GM19099 (cell line): ENCODE results near the gene PSMB5.

Experiments used
- POLR2A ChIP-seq: IDR thresholded peaks from 3 replicates; pipeline ENCODE4 v1.6.1; 2011; ENCODE audit warnings: low read depth; ENCODE audit not compliant: insufficient read length; ENCODE audit errors: extremely low read depth

Gene PSMB5

GRCh38 chr14:22981090-22981875, 53.4 kb downstream of the PSMB5 start:
- no peak for TF ChIP-seq POLR2A

DNA sequence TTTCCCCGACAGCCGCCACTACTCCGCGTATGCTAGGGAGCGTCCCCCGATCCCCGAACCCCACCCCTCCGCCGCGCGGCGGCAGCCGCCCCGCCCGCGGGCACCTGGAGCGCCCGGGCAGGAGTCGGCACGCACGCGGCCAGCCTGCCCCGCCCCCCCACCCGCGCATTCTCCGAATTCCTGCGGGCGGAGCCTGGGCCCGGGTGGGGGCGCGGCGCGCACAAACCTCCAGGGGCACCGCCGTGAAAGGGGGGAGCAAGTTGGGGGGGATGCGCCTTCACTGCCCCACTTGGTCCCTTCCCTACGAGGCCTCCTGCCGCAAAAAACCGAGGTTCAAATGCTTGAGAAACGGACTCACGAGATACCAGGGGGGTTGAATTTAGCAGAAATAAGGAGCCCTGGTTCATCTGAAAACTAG, 54.0 kb downstream of the PSMB5 start:
- no peak for TF ChIP-seq POLR2A

- no peak for TF ChIP-seq POLR2A
These were observed 54.8 kb downstream of the PSMB5 start for GRCh38 chr14:22979748-22980392.

- no peak for TF ChIP-seq POLR2A
These were observed 55.6 kb downstream of the PSMB5 start for GRCh38 chr14:22978981-22979671.

DNA sequence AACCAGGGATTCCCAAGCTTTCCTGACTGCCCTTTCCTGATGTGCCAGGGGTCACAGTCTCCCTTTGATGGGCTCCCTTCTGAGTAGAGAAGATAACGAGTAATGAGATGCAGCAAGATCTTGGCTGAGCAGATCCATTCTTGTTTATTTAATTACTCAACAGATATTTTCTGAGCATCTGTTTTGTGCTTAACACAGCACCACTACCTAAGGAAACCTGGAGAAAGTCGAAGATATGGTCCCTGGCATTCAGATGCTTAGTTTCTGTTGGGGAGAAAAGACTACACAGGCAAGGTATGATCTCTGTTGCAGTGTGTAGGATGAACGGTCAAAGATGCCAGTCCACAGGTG, 56.2 kb downstream of the PSMB5 start:
- TF ChIP-seq POLR2A: no peak

GRCh38 chr14:22977684-22978486, 56.8 kb downstream of the PSMB5 start:
- no peak for TF ChIP-seq POLR2A

GRCh38 chr14:22977434-22977683, 57.3 kb downstream of the PSMB5 start:
- no peak for TF ChIP-seq POLR2A

- no peak for TF ChIP-seq POLR2A
These were observed 57.9 kb downstream of the PSMB5 start for GRCh38 chr14:22976620-22977433.
